NCI-H1105 treated with DMSO at 0.1 percent for 48 hours (cell line): ENCODE data around the gene MRC2.

Source experiments
- DNase-seq: peaks from one replicate; lab custom pipeline; 2025; lab: John Stamatoyannopoulos, UW

The MRC2 gene

GRCh38 chr17:62661337-62661736, 33.9 kb downstream of the MRC2 start:
- no peak for DNase-seq

GRCh38 chr17:62662855-62663254, 35.4 kb downstream of the MRC2 start:
- DNase-seq = no peak

- DNase-seq = no peak
Measured at GRCh38 chr17:62663304-62663703, 35.8 kb downstream of the MRC2 start.

GRCh38 chr17:62664336-62665120, 37.1 kb downstream of the MRC2 start:
- no peak for DNase-seq

GRCh38 chr17:62665599-62665998, 38.1 kb downstream of the MRC2 start:
- no peak for DNase-seq

GRCh38 chr17:62666061-62666800, 38.8 kb downstream of the MRC2 start:
- DNase-seq = no peak

- no peak for DNase-seq
Measured at GRCh38 chr17:62666801-62667591, 39.5 kb downstream of the MRC2 start.

GRCh38 chr17:62668091-62668804, 40.8 kb downstream of the MRC2 start:
- DNase-seq = no peak

GRCh38 chr17:62670202-62670821, 42.8 kb downstream of the MRC2 start:
- DNase-seq = peak; percentile 73

GRCh38 chr17:62671553-62671952, 44.1 kb downstream of the MRC2 start:
- peak; percentile 79 for DNase-seq

- DNase-seq = no peak
Measured at GRCh38 chr17:62672957-62673356, 45.5 kb downstream of the MRC2 start.

- no peak for DNase-seq
Measured at GRCh38 chr17:62673614-62674362, 46.3 kb downstream of the MRC2 start.

GRCh38 chr17:62674363-62674739, 46.9 kb downstream of the MRC2 start:
- DNase-seq = no peak

- no peak for DNase-seq
Measured at GRCh38 chr17:62674841-62675240, 47.4 kb downstream of the MRC2 start.

GRCh38 chr17:62675260-62675659, 47.8 kb downstream of the MRC2 start:
- no peak for DNase-seq

- no peak for DNase-seq
Measured at GRCh38 chr17:62675701-62676100, 48.2 kb downstream of the MRC2 start.

GRCh38 chr17:62676231-62676943, 48.9 kb downstream of the MRC2 start:
- DNase-seq = no peak

GRCh38 chr17:62676952-62677596, 49.6 kb downstream of the MRC2 start:
- no peak for DNase-seq

GRCh38 chr17:62678214-62678919, 50.9 kb downstream of the MRC2 start:
- DNase-seq = no peak
